ENCODE results near the gene RIC8B. TPM values are rescaled to one million over a fixed set of nuclear protein-coding genes. Genes with fewer than 3 reads are reported as not detected.
"Not testable (repeated sequence)": the region's sequence is repeated elsewhere in the genome, so short reads cannot be mapped to it uniquely, and the experiment has no call there.

The RIC8B gene
- total RNA-seq, 8 experiments from 2014 or later = 8.3 to 27.8 (median 18.3) TPM

DNA sequence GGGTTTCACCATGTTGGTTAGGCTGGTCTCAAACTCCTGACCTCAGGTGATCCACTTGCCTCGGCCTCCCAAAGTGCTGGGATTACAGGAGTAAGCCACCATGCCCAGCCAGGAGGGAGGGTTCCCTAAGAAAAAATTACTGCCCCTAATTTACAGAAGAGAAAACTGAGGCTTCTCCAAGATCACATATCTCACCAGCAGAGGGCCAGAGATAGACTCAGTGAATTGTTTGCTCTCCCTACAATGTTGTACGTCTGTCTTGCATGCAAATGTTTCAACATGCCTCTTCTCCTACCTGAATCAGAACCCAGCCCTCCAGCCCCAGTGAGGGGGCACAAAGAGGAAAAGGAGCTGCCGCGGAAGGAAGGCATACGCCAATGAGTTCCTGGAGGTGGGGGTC lies 132.9 kb downstream of the RIC8B start:
- no peak for ATAC-seq (replicated peaks in 6 of 8)
- Histone ChIP-seq H3K4me3 (no peak overlapping the region), H3K4me1 (replicated peaks in 1 of 2) (peaks cover 5 to 9% of the 10 kb centered on the region in 2 donors), H3K27ac (no peak overlapping the region)
- WGBS, 10 experiments = 20 to 100% (median 80%) methylated on average over 1 to 3 of the region's 5 CpGs; no CpG with 5 or more reads in 4 of the 10 experiments
- in situ Hi-C loops (cut with MboI; ENCODE audit: low pct_unique_long_range_greater_than_20kb in 2 of 9, low sequenced_read_pairs in 9 of 9, unreplicated experiment in 9 of 9) = loop anchor here in 6 of 9 experiments (25.0 kb wide), 3 partner anchors 520 to 670 kb away; partner anchors contain the start of genes POLR3B (in 2 of the 6) and CKAP4 (in 1 of the 6)

DNA sequence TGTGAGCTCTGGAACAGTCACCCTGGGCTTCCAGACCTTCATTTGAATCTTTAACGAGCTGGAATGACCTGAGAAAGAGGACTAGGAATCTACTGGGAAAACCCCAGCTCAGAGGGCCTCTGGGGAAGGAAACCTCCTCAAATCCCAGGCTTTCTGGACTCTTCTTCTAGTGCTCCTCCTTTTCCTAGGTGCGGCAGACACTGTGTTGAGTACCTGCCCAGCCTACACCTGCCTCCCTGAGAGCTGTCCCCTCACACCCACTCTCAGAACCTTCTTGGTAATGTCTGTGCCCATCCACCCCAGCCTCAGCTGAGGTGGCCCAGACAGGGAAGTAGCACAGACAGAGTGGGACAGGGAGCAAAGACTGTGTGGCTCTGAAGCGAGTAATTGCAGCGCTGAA lies 133.4 kb downstream of the RIC8B start:
- ATAC-seq (replicated peaks in 6 of 8) = no peak
- Histone ChIP-seq H3K27ac (no peak overlapping the region), H3K4me3 (no peak overlapping the region), H3K4me1 (replicated peaks in 1 of 2) (peaks cover 4 to 6% of the 10 kb centered on the region in 2 donors)
- 14 to 100% (median 77%) methylated on average over 1 to 4 of the region's 4 CpGs; no CpG with 5 or more reads in 2 of the 10 experiments for WGBS, 10 experiments
- in situ Hi-C loops (cut with MboI; ENCODE audit: low pct_unique_long_range_greater_than_20kb in 2 of 9, low sequenced_read_pairs in 9 of 9, unreplicated experiment in 9 of 9) = loop anchor here in 6 of 9 experiments (25.0 kb wide), 3 partner anchors 521 to 671 kb away; partner anchors contain the start of genes POLR3B (in 2 of the 6) and CKAP4 (in 1 of the 6)

DNA sequence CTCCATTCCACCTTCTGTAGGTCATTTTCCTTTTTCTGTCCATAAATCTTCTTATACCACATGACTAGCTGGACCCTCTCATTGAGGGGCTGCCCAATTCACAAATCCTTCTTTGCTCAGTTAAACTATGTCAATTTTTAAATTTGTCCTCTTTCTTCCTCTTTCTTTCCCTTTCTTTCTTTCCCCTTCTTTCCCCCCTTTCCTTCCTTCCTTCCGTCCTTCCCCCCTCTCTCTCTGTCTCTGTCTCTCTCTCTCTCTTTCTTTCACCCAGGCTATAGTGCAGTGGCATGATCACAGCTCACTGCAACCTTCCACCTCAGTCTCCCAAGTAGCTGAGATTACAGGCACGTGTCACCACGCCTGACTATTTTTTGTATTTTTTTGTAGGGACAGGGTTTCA lies 134.1 kb downstream of the RIC8B start:
- ATAC-seq (replicated peaks in 6 of 8) = no peak
- Histone ChIP-seq H3K4me3 (no peak overlapping the region), H3K27ac (no peak overlapping the region), H3K4me1 (replicated peaks in 1 of 2) (peaks cover 0 to 8% of the 10 kb centered on the region in 2 donors)
- in situ Hi-C loops (cut with MboI; ENCODE audit: low pct_unique_long_range_greater_than_20kb in 2 of 9, low sequenced_read_pairs in 9 of 9, unreplicated experiment in 9 of 9) = loop anchor here in 6 of 9 experiments (25.0 kb wide), 3 partner anchors 521 to 671 kb away; partner anchors contain the start of genes POLR3B (in 2 of the 6) and CKAP4 (in 1 of the 6)
- WGBS, 10 experiments = 20 to 100% (median 64%) methylated on average over 1 to 3 of the region's 3 CpGs; no CpG with 5 or more reads in 1 of the 10 experiments

DNA sequence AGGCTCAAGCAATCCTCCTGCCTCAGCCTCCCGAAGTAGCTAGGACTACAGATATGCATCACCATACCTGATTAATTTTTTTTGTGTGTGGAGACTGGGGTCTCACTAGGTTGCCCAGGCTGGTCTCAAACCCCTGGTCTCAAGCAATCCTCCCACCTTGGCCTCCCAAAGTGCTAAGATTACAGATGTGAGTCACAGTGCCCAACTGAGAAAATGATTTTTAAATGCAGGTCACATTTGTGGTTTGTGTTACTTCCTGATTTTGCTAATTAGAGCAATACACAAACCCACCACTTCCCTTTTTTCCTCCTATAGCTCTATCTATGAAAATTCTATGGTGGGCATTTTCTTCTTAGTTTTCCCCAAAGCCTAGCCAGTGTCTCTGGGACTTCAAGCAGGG lies 135.7 kb downstream of the RIC8B start:
- Histone ChIP-seq H3K4me1 (replicated peaks in 1 of 2) (peaks cover 0 to 9% of the 10 kb centered on the region in 2 donors), H3K27ac (no peak overlapping the region), H3K4me3 (no peak overlapping the region)
- WGBS, 10 experiments = 60 to 100% (median 100%) methylated on average over 1 of the region's 1 CpG; no CpG with 5 or more reads in 6 of the 10 experiments
- in situ Hi-C loops (cut with MboI; ENCODE audit: low pct_unique_long_range_greater_than_20kb in 2 of 9, low sequenced_read_pairs in 9 of 9, unreplicated experiment in 9 of 9) = loop anchor here in 7 of 9 experiments (10.0 to 25.0 kb wide), 4 partner anchors 523 to 673 kb away; partner anchors contain the start of genes POLR3B (in 2 of the 7) and CKAP4 (in 1 of the 7)
- ATAC-seq (replicated peaks in 6 of 8) = no peak

DNA sequence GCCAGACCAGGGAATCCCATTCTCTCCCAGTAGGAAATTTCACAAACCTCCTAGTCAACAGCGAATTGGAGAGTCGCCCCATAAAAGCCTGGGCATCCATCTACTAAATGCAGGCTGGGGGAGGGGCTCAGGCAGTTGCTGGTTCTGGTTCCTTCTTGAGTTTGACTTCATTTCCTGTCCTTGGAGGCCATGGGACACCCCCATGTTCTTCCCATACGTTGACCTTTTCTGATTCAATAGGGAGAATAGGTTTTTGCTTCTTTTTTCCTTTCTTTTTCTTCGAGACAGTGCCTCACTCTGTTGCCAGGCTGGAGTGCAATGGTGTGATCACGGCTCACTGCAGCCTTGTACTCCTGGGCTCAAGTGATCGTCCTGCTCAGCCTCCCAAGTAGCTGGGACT lies 137.1 kb downstream of the RIC8B start:
- in situ Hi-C loops (cut with MboI; ENCODE audit: low pct_unique_long_range_greater_than_20kb in 2 of 9, low sequenced_read_pairs in 9 of 9, unreplicated experiment in 9 of 9) = loop anchor here in 7 of 9 experiments (10.0 to 25.0 kb wide), 4 partner anchors 524 to 674 kb away; partner anchors contain the start of genes POLR3B (in 2 of the 7) and CKAP4 (in 1 of the 7)
- WGBS, 10 experiments = 20 to 100% (median 83%) methylated on average over 1 to 6 of the region's 6 CpGs; no CpG with 5 or more reads in 2 of the 10 experiments
- Histone ChIP-seq H3K4me3 (no peak overlapping the region), H3K4me1 (replicated peaks in 1 of 2) (peaks cover 0 to 15% of the 10 kb centered on the region in 2 donors), H3K27ac (no peak overlapping the region)
- ATAC-seq (replicated peaks in 6 of 8) = no peak

DNA sequence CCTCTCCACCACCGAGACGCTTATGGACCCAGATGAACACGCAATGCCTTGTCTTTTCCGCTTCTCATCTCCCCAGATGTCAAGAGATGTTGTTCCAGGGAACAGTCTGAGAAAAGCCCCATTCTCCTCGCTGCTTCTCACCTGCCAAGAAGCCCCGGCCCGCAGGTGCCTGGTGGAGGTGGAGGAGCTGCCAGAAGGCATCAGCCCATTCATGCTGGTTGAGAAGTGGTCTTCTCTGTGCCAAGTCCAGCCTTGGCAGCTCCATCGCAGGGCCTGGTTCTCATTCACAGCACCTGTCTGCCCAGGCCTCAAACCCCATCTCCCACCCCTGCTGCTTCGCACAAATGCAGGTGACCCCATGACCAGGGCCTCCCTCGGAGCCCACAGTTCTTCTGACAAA lies 139.0 kb downstream of the RIC8B start:
- WGBS, 10 experiments = 83 to 100% (median 97%) methylated on average over 1 to 3 of the region's 10 CpGs; no CpG with 5 or more reads in 6 of the 10 experiments
- H3K27ac ChIP-seq = no peak overlapping the region
- H3K4me3 ChIP-seq = no peak overlapping the region
- in situ Hi-C loops (cut with MboI; ENCODE audit: low pct_unique_long_range_greater_than_20kb in 2 of 9, low sequenced_read_pairs in 9 of 9, unreplicated experiment in 9 of 9) = loop anchor here in 7 of 9 experiments (10.0 to 25.0 kb wide), 4 partner anchors 526 to 676 kb away; partner anchors contain the start of genes POLR3B (in 2 of the 7) and CKAP4 (in 1 of the 7)
- peaks cover 3 to 23% of the 10 kb centered on the region in 2 donors for H3K4me1 ChIP-seq (replicated peaks in 1 of 2)
- no peak for ATAC-seq (replicated peaks in 6 of 8)

DNA sequence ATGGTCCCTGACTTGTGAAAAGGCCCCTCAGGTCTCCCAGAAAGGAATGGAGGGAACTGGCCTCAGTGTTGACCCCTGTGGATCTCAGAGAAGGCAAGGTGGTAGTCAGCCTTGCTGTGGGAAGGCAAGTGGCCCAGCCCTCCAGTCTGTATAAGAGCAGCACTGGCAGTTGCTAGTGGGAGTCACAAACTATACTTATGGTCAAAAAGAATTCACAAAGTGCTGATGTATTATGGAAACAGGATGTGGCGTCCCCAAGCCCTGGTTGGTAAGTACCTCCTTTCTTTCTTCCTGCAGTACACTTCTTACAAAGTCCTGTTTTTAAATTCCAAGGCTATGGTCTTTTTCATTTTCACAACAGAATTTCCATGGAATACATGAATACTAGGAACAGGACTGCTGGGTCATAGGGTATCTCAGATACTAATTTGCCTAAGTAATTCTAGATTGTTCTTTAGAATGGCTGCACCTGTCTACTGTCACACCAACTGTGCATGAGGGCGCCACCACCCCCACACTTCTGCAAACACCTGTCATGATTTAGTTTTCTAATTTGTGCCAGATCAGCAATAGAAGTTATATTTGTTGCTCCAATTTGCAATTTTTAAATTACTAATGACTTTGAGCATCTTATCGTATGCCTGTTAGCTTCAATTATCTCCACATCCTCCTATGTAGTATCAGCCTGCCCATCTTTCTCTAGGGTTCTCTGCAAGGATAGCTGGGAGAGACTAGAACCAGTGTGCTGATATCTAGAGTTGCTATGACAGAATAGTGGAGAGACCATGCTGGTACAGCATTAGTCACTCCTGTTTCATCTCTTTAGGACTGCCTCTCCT lies 140.5 kb downstream of the RIC8B start:
- H3K27ac ChIP-seq = no peak overlapping the region
- H3K4me1 ChIP-seq (replicated peaks in 1 of 2) = peaks cover 3 to 23% of the 10 kb centered on the region in 2 donors
- no peak overlapping the region for H3K4me3 ChIP-seq
- in situ Hi-C loops (cut with MboI; ENCODE audit: low pct_unique_long_range_greater_than_20kb in 2 of 9, low sequenced_read_pairs in 9 of 9, unreplicated experiment in 9 of 9) = loop anchor here in 7 of 9 experiments (10.0 to 25.0 kb wide), 4 partner anchors 528 to 678 kb away; partner anchors contain the start of genes POLR3B (in 2 of the 7) and CKAP4 (in 1 of the 7)
- no peak for ATAC-seq (replicated peaks in 6 of 8)
- WGBS, 10 experiments = 52 to 100% (median 90%) methylated on average over 1 to 3 of the region's 3 CpGs; no CpG with 5 or more reads in 4 of the 10 experiments

DNA sequence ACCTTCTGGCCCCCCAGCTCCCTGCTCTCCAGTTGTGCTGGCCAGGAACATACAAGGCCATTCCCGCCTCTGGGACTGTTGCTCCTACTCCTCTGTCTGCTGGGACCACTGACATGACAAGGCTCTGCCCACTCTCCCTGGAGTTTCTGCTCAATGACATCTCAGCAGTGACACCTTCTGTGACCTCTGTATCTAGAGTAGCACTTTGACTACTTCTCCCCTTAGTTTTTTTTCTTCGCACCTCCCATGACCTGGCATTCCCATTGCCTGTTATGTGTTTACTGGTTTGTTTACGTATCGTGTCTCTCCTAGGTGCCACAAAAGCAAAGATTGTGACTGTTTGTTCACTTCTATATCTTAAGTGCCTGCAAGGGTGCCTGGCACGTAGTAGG lies 141.1 kb downstream of the RIC8B start:
- in situ Hi-C loops (cut with MboI; ENCODE audit: low pct_unique_long_range_greater_than_20kb in 2 of 9, low sequenced_read_pairs in 9 of 9, unreplicated experiment in 9 of 9) = loop anchor here in 7 of 9 experiments (10.0 to 25.0 kb wide), 4 partner anchors 528 to 678 kb away; partner anchors contain the start of genes POLR3B (in 2 of the 7) and CKAP4 (in 1 of the 7)
- no peak overlapping the region for H3K27ac ChIP-seq
- no peak overlapping the region for H3K4me3 ChIP-seq
- peaks cover 3 to 23% of the 10 kb centered on the region in 2 donors for H3K4me1 ChIP-seq (replicated peaks in 1 of 2)
- no peak for ATAC-seq (replicated peaks in 6 of 8)
- 0 to 100% (median 55%) methylated on average over 1 to 4 of the region's 5 CpGs for WGBS, 10 experiments

DNA sequence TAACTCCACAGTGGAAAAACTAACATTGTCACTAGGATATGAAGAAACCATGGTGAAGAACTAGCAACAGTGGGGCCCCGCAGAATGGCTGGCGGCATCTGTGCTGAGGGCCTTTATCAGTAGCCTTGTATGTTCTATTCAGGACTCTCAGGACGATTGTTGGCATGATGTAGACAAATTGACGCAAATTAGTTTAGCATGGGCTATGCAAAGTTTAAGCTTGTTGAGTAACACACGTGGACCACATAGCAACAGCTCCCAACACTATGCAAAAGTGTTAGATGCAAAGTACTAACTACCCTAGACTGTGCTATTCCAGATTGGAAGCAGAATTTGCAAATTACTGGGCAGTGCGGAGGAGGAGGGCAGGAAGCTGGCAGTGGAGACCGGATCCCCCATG lies 143.0 kb downstream of the RIC8B start:
- WGBS, 10 experiments = 5 to 69% (median 35%) methylated on average over 2 to 7 of the region's 7 CpGs; no CpG with 5 or more reads in 3 of the 10 experiments
- peak; percentile 93 to 96 (median 94) for ATAC-seq (replicated peaks in 6 of 8)
- Histone ChIP-seq H3K27ac (peak overlapping the region; percentile 27 to 84), H3K4me3 (no peak overlapping the region), H3K4me1 (replicated peaks in 1 of 2) (peaks cover 3 to 23% of the 10 kb centered on the region in 2 donors)
- in situ Hi-C loops (cut with MboI; ENCODE audit: low pct_unique_long_range_greater_than_20kb in 2 of 9, low sequenced_read_pairs in 9 of 9, unreplicated experiment in 9 of 9) = loop anchor here in 7 of 9 experiments (10.0 to 25.0 kb wide), 4 partner anchors 530 to 680 kb away; partner anchors contain the start of genes POLR3B (in 2 of the 7) and CKAP4 (in 1 of the 7)

DNA sequence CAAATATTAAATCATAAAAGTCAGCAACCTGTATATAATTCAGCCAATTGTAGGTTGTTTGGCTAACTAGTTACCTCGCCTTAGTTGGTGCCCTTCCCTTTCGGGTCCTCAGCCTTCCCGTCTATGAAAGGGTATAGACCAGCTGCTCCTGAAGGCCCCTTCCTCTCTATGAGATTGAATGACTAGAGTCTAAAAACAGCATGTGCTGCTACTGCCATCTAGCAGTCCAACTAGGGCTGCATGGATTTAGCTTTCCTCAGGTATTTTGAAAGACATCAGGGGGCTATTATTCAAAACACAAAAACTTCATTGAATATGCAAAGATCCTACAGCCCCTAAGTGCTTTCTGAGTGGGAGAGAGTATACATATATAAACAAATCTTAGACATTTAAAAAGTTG lies 144.3 kb downstream of the RIC8B start:
- peak in 7 of 8 experiments; percentile 15 to 57 (median 37) for ATAC-seq (replicated peaks in 6 of 8)
- H3K27ac ChIP-seq = peak overlapping the region in 1 of 2 donors; percentile 84
- H3K4me1 ChIP-seq (replicated peaks in 1 of 2) = peaks cover 3 to 14% of the 10 kb centered on the region in 2 donors
- no peak overlapping the region for H3K4me3 ChIP-seq
- in situ Hi-C loops (cut with MboI; ENCODE audit: low pct_unique_long_range_greater_than_20kb in 2 of 9, low sequenced_read_pairs in 9 of 9, unreplicated experiment in 9 of 9) = loop anchor here in 7 of 9 experiments (10.0 to 25.0 kb wide), 4 partner anchors 531 to 681 kb away; partner anchors contain the start of genes POLR3B (in 2 of the 7) and CKAP4 (in 1 of the 7)
- WGBS, 10 experiments = 0 to 43% (median 5%) methylated on average over 1 to 3 of the region's 3 CpGs; no CpG with 5 or more reads in 1 of the 10 experiments

DNA sequence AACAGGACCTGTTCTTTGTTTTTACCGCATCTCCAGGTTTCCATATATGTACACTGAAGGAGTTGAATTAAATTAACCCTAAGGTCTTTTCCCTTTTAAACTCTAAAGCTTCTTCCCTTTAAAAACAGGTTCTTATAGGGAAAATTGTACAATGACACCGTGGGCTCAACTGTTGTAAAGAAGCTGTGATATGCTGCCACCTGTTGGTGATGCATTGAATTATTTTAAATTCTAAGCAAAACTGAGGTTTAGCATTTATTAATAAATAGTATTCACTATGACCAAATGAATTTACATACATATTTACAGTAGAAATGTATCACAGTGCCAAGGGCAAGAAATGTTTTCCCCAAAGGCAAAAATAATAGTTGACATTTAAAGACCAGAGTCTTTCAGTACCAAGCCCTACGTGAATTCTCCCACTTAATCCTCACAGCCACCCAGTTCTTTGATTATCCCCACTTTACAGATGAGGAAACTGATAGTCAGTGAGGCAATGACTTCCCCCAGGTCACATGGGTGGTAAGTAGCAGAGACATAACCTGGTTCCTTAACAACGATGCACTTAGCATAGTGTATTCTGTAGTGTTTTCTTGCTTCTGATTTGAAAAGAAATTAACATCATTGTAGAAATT lies 145.5 kb downstream of the RIC8B start:
- Histone ChIP-seq H3K4me3 (no peak overlapping the region), H3K27ac (no peak overlapping the region), H3K4me1 (replicated peaks in 1 of 2) (peaks cover 3 to 14% of the 10 kb centered on the region in 2 donors)
- in situ Hi-C loops (cut with MboI; ENCODE audit: low pct_unique_long_range_greater_than_20kb in 2 of 9, low sequenced_read_pairs in 9 of 9, unreplicated experiment in 9 of 9) = loop anchor here in 8 of 9 experiments (10.0 to 25.0 kb wide), 4 partner anchors 533 to 683 kb away; partner anchors contain the start of genes POLR3B (in 2 of the 8) and CKAP4 (in 1 of the 8)
- ATAC-seq (replicated peaks in 6 of 8) = peak in 2 of 8 experiments; percentile 3 to 18
- 18 to 100% (median 43%) methylated on average over 1 to 4 of the region's 4 CpGs for WGBS, 10 experiments

DNA sequence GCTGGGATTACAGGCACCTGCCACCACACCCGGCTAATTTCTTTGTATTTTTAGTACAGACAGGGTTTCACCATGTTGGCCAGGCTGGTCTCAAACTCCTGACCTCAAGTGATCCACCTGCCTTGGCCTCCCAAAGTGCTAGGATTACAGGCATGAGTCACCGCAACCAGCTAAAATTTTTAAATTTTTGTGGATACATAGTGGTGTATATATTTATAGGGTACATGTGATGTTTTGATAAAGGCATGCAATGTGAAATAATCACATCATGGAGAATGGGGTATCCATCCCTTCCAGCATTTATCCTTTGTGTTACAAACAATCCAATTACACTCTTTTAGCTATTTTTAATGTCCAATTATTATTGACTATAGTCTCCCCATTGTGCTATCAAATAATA lies 147.5 kb downstream of the RIC8B start:
- WGBS, 10 experiments = 0 to 100% (median 78%) methylated on average over 1 to 2 of the region's 2 CpGs; no CpG with 5 or more reads in 2 of the 10 experiments
- not testable (repeated sequence) for H3K27ac ChIP-seq; H3K4me1 ChIP-seq (replicated peaks in 1 of 2); ATAC-seq (replicated peaks in 6 of 8); H3K4me3 ChIP-seq
- in situ Hi-C loops (cut with MboI; ENCODE audit: low pct_unique_long_range_greater_than_20kb in 2 of 9, low sequenced_read_pairs in 9 of 9, unreplicated experiment in 9 of 9) = loop anchor here in 7 of 9 experiments (10.0 to 25.0 kb wide), 4 partner anchors 535 to 685 kb away; partner anchors contain the start of genes POLR3B (in 2 of the 7) and CKAP4 (in 1 of the 7)

Measured in motor neuron (in vitro differentiated cells).